Ovary (tissue), 9 donors: Measurements from ENCODE around the gene RAD51D. TPM values are rescaled to one million over a fixed set of nuclear protein-coding genes. Genes with fewer than 3 reads are reported as not detected.

Experiments
- DNase-seq, 5 donors: peaks; one replicate each; pipeline ENCODE4 v3.0.0-alpha.2; 2019 to 2020
- H3K27ac ChIP-seq, 2 donors: fragments of 200-600 bp; one replicate each; pipeline versions ENCODE4 v1.5.1 to v1.8.0; 2019 to 2022
- H3K27me3 ChIP-seq: fragments of 200-600 bp; one replicate; pipeline ENCODE4 v1.8.0; 2022
- H3K36me3 ChIP-seq: fragments of 200-600 bp; sonication (generic); one replicate; pipeline ENCODE4 v1.5.1; 2019
- H3K4me1 ChIP-seq: one replicate; pipeline ENCODE4 v1.8.1; 2013; ENCODE audit warnings: mild to moderate bottlenecking, moderate library complexity; ENCODE audit not compliant: insufficient read depth
- H3K4me3 ChIP-seq: fragments of 200-600 bp; sonication (generic); one replicate; pipeline ENCODE4 v1.5.1; 2017
- H3K9me3 ChIP-seq, 2 donors: fragments of 200-600 bp in 1 of 2; sonication (generic) in 1 of 2; one replicate each; pipeline versions ENCODE4 v1.5.1 to v1.8.1; 2013 to 2019; ENCODE audit warnings: mild to moderate bottlenecking in 1 of 2, moderate library complexity in 1 of 2
- CTCF ChIP-seq, 3 donors: fragments of 450-650 bp in 2 of 3; fragments of 200-600 bp in 1 of 3; IDR thresholded peaks; one replicate each; pipeline versions ENCODE4 v1.5.1 to v1.8.0; 2016 to 2022; ENCODE audit warnings: antibody characterized with exemption in 3 of 3, mild to moderate bottlenecking in 1 of 3
- EP300 ChIP-seq: sonication (generic); formaldehyde crosslinking; IDR thresholded peaks from one replicate; pipeline ENCODE4 v1.6.1; 2017; ENCODE audit warnings: antibody characterized with exemption
- POLR2A ChIP-seq: fragments of 450-650 bp; IDR thresholded peaks from one replicate; pipeline ENCODE4 v1.6.1; 2017; ENCODE audit warnings: antibody characterized with exemption, mild to moderate bottlenecking, moderate library complexity
- whole genome bisulfite sequencing, 3 donors: extraction: QIAGEN DNeasy Blood & Tissue Kit in 1 of 3; methylation state at CpG; one replicate each; pipeline versions ENCODE4 v1.1.5 to v1.1.7; 2013 to 2017; 5-methylcytosine and 5-hydroxymethylcytosine counted together
- intact Hi-C, 4 donors: fragments of 100-400 bp; cut with DNase I; formaldehyde crosslinking; loops; one replicate each; pipeline versions ENCODE4 v1.11.0 to v1.15.1; 2022 to 2023
- polyA plus RNA-seq, 2 donors: library from polyadenylated mRNA; stranded (reverse); fragments of 200-250 nt in 1 of 2; fragments of 350-450 nt in 1 of 2; fragmentation: Illumina TruSeq in 1 of 2; extraction: RNeasy Lipid Tissue Mini Kit (QIAGEN cat#74804) in 1 of 2; gene quantifications; one replicate each; pipeline ENCODE4 v1.2.3, GENCODE V29; 2013 to 2014
- total RNA-seq, 7 donors: library from RNA; depleted of rRNA in 2 of 7; stranded (reverse); fragments of >200 nt in 2 of 7; fragmentation: NEBNext Ultra II Directional in 3 of 7; extraction: Animal tissue kit (Norgen Biotek cat#: 25700) in 3 of 7; gene quantifications; one replicate each; pipeline versions ENCODE4 v1.1.0 to v1.2.4, GENCODE V29; 2016 to 2023
- donor health status: DM: no; HTN: no; CAD: no; lungs with moderate emphysema.
- donor health status: DM: no; HTN: no; CAD: no.
- donor health status: Bipolar disorder and iron deficiency.
- donor health status: DM: yes; HTN: yes; CAD: no.
- donor health status: DM: no; HTN: no; CAD: no.
- donor health status: DM: yes; HTN: yes; CAD: no.

The RAD51D gene
- total and polyA plus RNA-seq, 9 donors, result 7.3 to 16.7 (median 11.4) TPM

- 95 to 97% (median 95%) methylated on average over 1 of the region's 1 CpG for WGBS, 3 donors
Measured at GRCh38 chr17:35053204-35053603, 66.5 kb downstream of the RAD51D start.

GRCh38 chr17:35052780-35053179, 66.9 kb downstream of the RAD51D start:
- Histone ChIP-seq H3K36me3 (no peaks in the 10 kb centered on the region), H3K9me3 (no peaks in the 10 kb centered on the region), H3K4me3 (no peak overlapping the region), H3K27ac (no peak overlapping the region), H3K27me3 (no peaks in the 10 kb centered on the region), H3K4me1 (no peaks in the 10 kb centered on the region)
- DNase-seq, result no peak
- TF ChIP-seq EP300 (no peak), CTCF (IDR thresholded peaks at IDR 0.05) (no peak), POLR2A (no peak)
- intact Hi-C loops, result no loop called here

More at GRCh38 chr17:35053204-35053603, 66.5 kb downstream of the RAD51D start:
- Histone ChIP-seq H3K27me3 (no peaks in the 10 kb centered on the region), H3K4me3 (no peak overlapping the region), H3K27ac (no peak overlapping the region), H3K9me3 (no peaks in the 10 kb centered on the region), H3K4me1 (no peaks in the 10 kb centered on the region), H3K36me3 (no peaks in the 10 kb centered on the region)
- TF ChIP-seq CTCF (IDR thresholded peaks at IDR 0.05) (no peak), EP300 (no peak), POLR2A (no peak)
- DNase-seq, result no peak
- intact Hi-C loops, result no loop called here

GRCh38 chr17:35052241-35052610, 67.4 kb downstream of the RAD51D start:
- no peak overlapping the region for H3K4me3 ChIP-seq
- no peak overlapping the region for H3K27ac ChIP-seq
- no peaks in the 10 kb centered on the region for H3K27me3 ChIP-seq
- H3K36me3 ChIP-seq, result no peaks in the 10 kb centered on the region
- intact Hi-C loops, result no loop called here
- H3K4me1 ChIP-seq, result no peaks in the 10 kb centered on the region
- no peak for TF ChIP-seq EP300
- DNase-seq, result no peak
- no peaks in the 10 kb centered on the region for H3K9me3 ChIP-seq

- 23 to 28% (median 28%) methylated on average over 6 of the region's 6 CpGs for WGBS, 3 donors
- intact Hi-C loops, result no loop called here
Measured at GRCh38 chr17:35051579-35052240, 68.0 kb downstream of the RAD51D start.

More at GRCh38 chr17:35051579-35052240, 68.0 kb downstream of the RAD51D start:
- no peak for TF ChIP-seq EP300
- no peak for TF ChIP-seq CTCF (IDR thresholded peaks at IDR 0.05)
- TF ChIP-seq POLR2A, result no peak
- H3K27me3 ChIP-seq, result no peaks in the 10 kb centered on the region
- H3K36me3 ChIP-seq, result no peaks in the 10 kb centered on the region
- no peaks in the 10 kb centered on the region for H3K4me1 ChIP-seq
- no peak overlapping the region for H3K27ac ChIP-seq
- no peak overlapping the region for H3K4me3 ChIP-seq
- no peak for DNase-seq
- H3K9me3 ChIP-seq, result no peaks in the 10 kb centered on the region
